Karpas-422 (cell line): ENCODE data around the gene MYCBP2. TPM values are rescaled to one million over a fixed set of nuclear protein-coding genes. Genes with fewer than 3 reads are reported as not detected.

Source experiments
- DNase-seq: peaks from one replicate; pipeline ENCODE4 v3.0.0-alpha.2; 2015
- H2AFZ ChIP-seq: fragments of 200-600 bp; sonication (generic); 2 replicates; pipeline ENCODE4 v1.6.1; 2014; ENCODE audit warnings: antibody characterized with exemption, low read length, mixed read lengths
- H3K27ac ChIP-seq: fragments of 200-600 bp; sonication (generic); 2 replicates; pipeline ENCODE4 v1.5.1; 2014; ENCODE audit warnings: mild to moderate bottlenecking, low read length, moderate library complexity
- H3K27me3 ChIP-seq: fragments of 200-600 bp; sonication (generic); 2 replicates; pipeline ENCODE4 v1.6.1; 2014; ENCODE audit warnings: low read length, mixed read lengths
- H3K36me3 ChIP-seq: fragments of 200-600 bp; sonication (generic); 2 replicates; pipeline ENCODE4 v1.6.1; 2014; ENCODE audit warnings: low read length, mixed read lengths; ENCODE audit not compliant: insufficient read depth
- H3K4me1 ChIP-seq: fragments of 200-600 bp; sonication (generic); 2 replicates; pipeline ENCODE4 v1.6.1; 2014; ENCODE audit warnings: mild to moderate bottlenecking, low read length, mixed read lengths
- H3K4me2 ChIP-seq: fragments of 200-600 bp; sonication (generic); 2 replicates; pipeline ENCODE4 v1.6.1; 2014; ENCODE audit warnings: low read length, low read depth, mild to moderate bottlenecking; ENCODE audit not compliant: poor library complexity, severe bottlenecking
- H3K4me3 ChIP-seq: fragments of 200-600 bp; sonication (generic); 2 replicates; pipeline ENCODE4 v1.5.1; 2014; ENCODE audit warnings: mild to moderate bottlenecking, antibody characterized with exemption, low read length, mixed read lengths
- H3K79me2 ChIP-seq: fragments of 200-600 bp; sonication (generic); 2 replicates; pipeline ENCODE4 v1.6.1; 2014; ENCODE audit warnings: mild to moderate bottlenecking, low read length, mixed read lengths
- H3K9ac ChIP-seq: fragments of 200-600 bp; sonication (generic); 2 replicates; pipeline ENCODE4 v1.6.0; 2014; ENCODE audit warnings: low read length
- H3K9me2 ChIP-seq: fragments of 200-600 bp; sonication (generic), shearing (Covaris generic); replicated peaks from 2 replicates; pipeline ENCODE4 v1.6.0; 2014; ENCODE audit warnings: mild to moderate bottlenecking, low read length, moderate library complexity; ENCODE audit not compliant: insufficient read depth
- H3K9me3 ChIP-seq: fragments of 300-700, 200-600 bp; sonication (generic); 2 replicates; pipeline ENCODE4 v1.6.1; 2014; ENCODE audit warnings: low read length, mixed read lengths
- H4K20me1 ChIP-seq: fragments of 200-600 bp; sonication (generic); 2 replicates; pipeline ENCODE4 v1.6.1; 2014; ENCODE audit warnings: mild to moderate bottlenecking, antibody characterized with exemption, low read length, low read depth; ENCODE audit not compliant: insufficient read depth
- total RNA-seq: library from RNA; depleted of rRNA; stranded (reverse); fragments of >200 nt; shearing (Covaris generic); gene quantifications from 2 replicates; pipeline ENCODE4 v1.2.3, GENCODE V29; 2014; ENCODE audit warnings: low replicate concordance

The MYCBP2 gene
- total RNA-seq, 1 experiment from 2014 or later = 188 TPM

DNA sequence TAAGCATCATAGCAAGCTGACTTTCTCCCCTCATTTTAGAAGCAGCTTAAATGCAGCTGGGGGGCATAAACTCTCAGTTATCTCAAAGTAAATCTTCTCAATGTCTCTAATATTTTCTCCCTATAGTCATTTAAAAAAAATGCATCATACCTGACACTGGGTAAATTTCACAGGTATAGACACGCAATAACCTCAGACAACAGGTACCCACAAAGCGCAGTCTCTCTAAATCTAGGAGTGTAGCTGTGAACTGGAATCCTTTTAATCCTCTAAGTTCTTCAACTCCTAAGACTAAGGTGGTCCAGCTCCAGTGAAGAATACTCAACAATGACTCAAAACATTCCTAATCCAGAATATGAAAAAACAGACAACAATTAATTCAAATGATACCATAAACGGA, 141.2 kb downstream of the MYCBP2 start:
- H3K4me2 ChIP-seq = no peak overlapping the region
- peaks cover 4% of the 10 kb centered on the region; the same call in 1 of the 2 replicates for H3K79me2 ChIP-seq
- no peaks in the 10 kb centered on the region for H3K9me2 ChIP-seq
- H3K9ac ChIP-seq = no peak overlapping the region
- H3K4me3 ChIP-seq = no peak overlapping the region
- DNase-seq = no peak
- no peaks in the 10 kb centered on the region for H3K27me3 ChIP-seq
- H3K4me1 ChIP-seq = no peaks in the 10 kb centered on the region
- H3K36me3 ChIP-seq = peaks cover 58% of the 10 kb centered on the region
- no peak overlapping the region for H2AFZ ChIP-seq
- no peaks in the 10 kb centered on the region for H4K20me1 ChIP-seq
- no peak overlapping the region for H3K27ac ChIP-seq
- H3K9me3 ChIP-seq = no peaks in the 10 kb centered on the region

DNA sequence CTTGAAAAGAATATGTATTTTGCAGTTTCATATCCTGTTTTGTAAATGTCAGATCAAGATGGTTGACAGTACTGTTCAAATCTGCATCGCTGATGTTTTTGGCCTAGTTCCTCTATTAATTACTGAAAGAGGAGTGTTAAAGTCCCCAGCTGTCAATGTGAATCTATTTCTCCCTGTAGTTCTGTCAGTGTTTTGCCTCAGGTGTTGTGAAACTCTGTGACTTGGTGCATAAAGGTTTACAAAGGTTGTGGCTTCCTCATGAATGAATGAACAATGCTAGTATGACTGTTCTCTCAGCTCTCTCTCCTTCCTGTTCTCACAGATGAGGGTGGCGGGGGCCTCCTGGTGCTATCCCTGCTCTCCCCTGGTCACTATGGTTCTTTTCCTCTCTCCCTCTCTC, 142.4 kb downstream of the MYCBP2 start:
- H3K27ac ChIP-seq = no peak overlapping the region

DNA sequence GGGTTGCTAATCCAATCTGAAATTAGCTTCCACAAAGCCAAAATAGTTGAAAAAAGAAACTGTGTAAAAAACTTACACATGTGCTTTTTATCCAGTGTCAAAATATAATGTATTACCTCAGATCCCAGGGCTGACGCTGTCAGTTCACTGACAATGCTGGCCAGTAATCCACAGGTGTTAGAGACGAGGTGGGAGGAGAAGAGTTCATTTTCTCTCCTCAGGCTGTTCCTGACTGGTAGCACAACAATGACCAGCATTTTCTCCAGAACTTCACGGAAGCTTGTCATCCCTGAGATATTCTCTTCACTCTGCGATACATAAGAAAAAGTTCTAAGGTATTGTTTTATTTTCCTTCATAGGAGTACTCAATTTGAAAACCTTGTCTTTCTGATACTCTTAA, 146.9 kb downstream of the MYCBP2 start:
- Histone ChIP-seq H3K4me3 (no peak overlapping the region), H4K20me1 (no peaks in the 10 kb centered on the region), H3K4me2 (no peak overlapping the region), H3K4me1 (no peaks in the 10 kb centered on the region), H3K9me3 (no peaks in the 10 kb centered on the region), H3K79me2 (no peaks in the 10 kb centered on the region), H3K36me3 (peaks cover 62% of the 10 kb centered on the region), H2AFZ (no peak overlapping the region), H3K9me2 (no peaks in the 10 kb centered on the region), H3K27me3 (no peaks in the 10 kb centered on the region), H3K27ac (no peak overlapping the region), H3K9ac (no peak overlapping the region)
- DNase-seq = no peak

More for the DNA sequence above, 142.4 kb downstream of the MYCBP2 start:
- Histone ChIP-seq H3K4me3 (no peak overlapping the region), H3K9ac (no peak overlapping the region), H3K4me2 (no peak overlapping the region), H3K36me3 (peaks cover 68% of the 10 kb centered on the region), H3K9me3 (no peaks in the 10 kb centered on the region), H3K9me2 (no peaks in the 10 kb centered on the region), H3K27me3 (no peaks in the 10 kb centered on the region), H3K79me2 (peaks cover 4% of the 10 kb centered on the region; the same call in 1 of the 2 replicates), H4K20me1 (no peaks in the 10 kb centered on the region), H2AFZ (no peak overlapping the region), H3K4me1 (no peaks in the 10 kb centered on the region)
- DNase-seq = no peak

DNA sequence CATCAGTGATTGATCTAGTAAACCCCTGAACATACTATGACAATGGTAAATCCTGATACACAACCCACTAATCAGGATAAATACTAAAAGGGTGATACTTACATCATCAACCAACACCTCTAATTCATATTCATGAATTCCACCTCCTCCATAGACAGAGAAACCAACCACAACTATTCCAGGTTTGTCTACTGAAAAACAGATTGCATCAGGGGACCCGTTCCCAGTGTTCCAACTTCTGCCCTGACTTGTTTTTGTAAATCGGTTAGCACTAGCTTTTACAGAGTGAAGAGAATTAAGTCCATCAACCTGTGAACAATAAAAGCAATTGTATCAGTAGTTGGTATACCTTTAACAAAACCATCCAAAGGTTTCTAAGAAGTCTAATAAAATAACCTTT, 149.2 kb downstream of the MYCBP2 start:
- Histone ChIP-seq H3K9me2 (no peaks in the 10 kb centered on the region), H3K27me3 (no peaks in the 10 kb centered on the region), H3K4me2 (no peak overlapping the region), H3K4me3 (no peak overlapping the region), H3K36me3 (peaks cover 57% of the 10 kb centered on the region), H4K20me1 (no peaks in the 10 kb centered on the region), H3K27ac (no peak overlapping the region), H2AFZ (no peak overlapping the region), H3K79me2 (no peaks in the 10 kb centered on the region), H3K4me1 (no peaks in the 10 kb centered on the region), H3K9me3 (no peaks in the 10 kb centered on the region), H3K9ac (no peak overlapping the region)
- DNase-seq = no peak

DNA sequence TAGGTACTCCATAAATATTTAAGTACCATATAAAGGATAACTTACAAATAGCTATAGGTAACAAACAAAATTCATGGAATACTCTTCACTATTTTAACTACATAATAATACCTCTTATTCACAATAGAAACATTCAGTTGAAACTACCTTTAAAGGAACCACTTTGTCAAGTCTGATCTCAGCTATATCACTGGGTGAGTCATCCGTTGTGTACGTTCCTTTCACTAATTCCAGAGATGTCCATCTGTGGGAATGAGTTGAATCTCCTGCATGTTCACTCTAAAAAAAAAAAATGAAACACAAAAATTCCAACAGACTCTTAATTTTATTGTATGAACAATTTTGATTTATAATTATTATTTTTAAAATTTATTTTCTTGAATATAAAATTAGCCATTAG, 150.5 kb downstream of the MYCBP2 start:
- no peak overlapping the region for H3K4me2 ChIP-seq
- no peaks in the 10 kb centered on the region for H3K4me1 ChIP-seq
- H3K79me2 ChIP-seq = no peaks in the 10 kb centered on the region
- no peak overlapping the region for H3K9ac ChIP-seq
- H3K27ac ChIP-seq = no peak overlapping the region
- peaks cover 57% of the 10 kb centered on the region for H3K36me3 ChIP-seq
- DNase-seq = no peak
- H3K4me3 ChIP-seq = no peak overlapping the region
- no peaks in the 10 kb centered on the region for H3K27me3 ChIP-seq
- no peaks in the 10 kb centered on the region for H4K20me1 ChIP-seq
- no peaks in the 10 kb centered on the region for H3K9me2 ChIP-seq
- H3K9me3 ChIP-seq = no peaks in the 10 kb centered on the region
- H2AFZ ChIP-seq = no peak overlapping the region

DNA sequence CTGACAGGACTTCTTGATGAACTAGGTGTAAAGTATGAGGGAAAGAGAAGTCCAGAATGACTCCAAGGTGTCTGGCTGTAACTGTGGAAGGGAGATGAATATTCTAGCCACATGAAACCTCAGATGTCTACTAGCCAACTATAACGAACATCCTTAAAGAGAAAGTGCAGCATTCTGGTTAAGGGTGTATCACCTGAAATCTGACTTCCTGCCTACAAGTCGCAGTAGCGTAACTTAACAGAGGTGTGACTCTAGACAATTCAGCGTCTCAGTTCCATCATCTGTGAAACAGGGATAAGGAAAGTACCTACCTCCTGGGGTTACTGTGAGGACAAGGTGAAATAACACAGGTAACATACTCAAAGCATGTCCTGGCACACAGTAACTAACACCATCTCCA, 154.2 kb downstream of the MYCBP2 start:
- Histone ChIP-seq H3K9ac (no peak overlapping the region), H3K79me2 (no peaks in the 10 kb centered on the region), H2AFZ (no peak overlapping the region), H3K27me3 (no peaks in the 10 kb centered on the region), H3K36me3 (peaks cover 43% of the 10 kb centered on the region), H3K4me3 (no peak overlapping the region), H4K20me1 (no peaks in the 10 kb centered on the region), H3K9me2 (no peaks in the 10 kb centered on the region), H3K9me3 (no peaks in the 10 kb centered on the region), H3K4me1 (no peaks in the 10 kb centered on the region), H3K27ac (no peak overlapping the region), H3K4me2 (no peak overlapping the region)
- no peak for DNase-seq

DNA sequence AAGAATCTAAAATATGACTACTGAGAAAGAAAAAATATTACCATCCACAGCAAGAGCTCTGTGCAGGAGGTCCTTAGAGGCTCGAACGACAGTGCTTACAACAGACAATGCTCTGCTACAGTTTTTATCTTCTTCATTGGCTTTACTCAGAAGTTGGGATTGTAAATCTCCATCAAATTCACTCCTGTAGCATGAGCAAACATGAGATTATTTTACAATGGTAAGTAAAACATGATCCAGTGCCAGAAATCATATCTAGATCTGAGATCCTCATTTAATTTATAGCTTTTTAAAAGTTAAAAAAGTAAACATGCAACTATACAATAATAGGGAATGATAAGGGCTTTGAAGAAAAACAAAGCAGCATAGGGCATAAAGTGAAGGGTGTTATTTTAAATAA, 155.4 kb downstream of the MYCBP2 start:
- Histone ChIP-seq H3K36me3 (peaks cover 37% of the 10 kb centered on the region), H3K9ac (no peak overlapping the region), H3K27ac (no peak overlapping the region), H3K27me3 (no peaks in the 10 kb centered on the region), H3K9me2 (no peaks in the 10 kb centered on the region), H3K4me2 (no peak overlapping the region), H2AFZ (no peak overlapping the region), H4K20me1 (no peaks in the 10 kb centered on the region), H3K79me2 (no peaks in the 10 kb centered on the region), H3K4me3 (no peak overlapping the region), H3K9me3 (no peaks in the 10 kb centered on the region), H3K4me1 (no peaks in the 10 kb centered on the region)
- no peak for DNase-seq

DNA sequence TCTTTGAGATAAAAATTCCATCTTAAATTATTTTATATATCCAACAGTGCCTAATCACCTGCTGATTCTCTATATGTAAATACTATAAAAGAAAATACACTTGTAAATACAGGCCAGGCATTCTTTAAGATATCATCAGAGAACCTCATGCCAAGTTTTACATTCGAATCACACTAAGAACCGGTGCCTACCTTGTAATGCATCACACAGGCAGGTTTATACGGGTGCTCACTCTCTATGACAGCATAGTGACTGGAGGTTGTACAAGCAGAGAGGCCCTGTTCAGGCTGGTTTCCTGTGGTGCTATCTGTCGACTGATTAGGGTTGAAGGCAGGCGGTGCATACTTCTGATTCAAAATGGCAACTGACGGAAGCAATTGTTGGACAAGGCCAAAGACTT, 158.7 kb downstream of the MYCBP2 start:
- no peaks in the 10 kb centered on the region for H3K4me1 ChIP-seq

DNA sequence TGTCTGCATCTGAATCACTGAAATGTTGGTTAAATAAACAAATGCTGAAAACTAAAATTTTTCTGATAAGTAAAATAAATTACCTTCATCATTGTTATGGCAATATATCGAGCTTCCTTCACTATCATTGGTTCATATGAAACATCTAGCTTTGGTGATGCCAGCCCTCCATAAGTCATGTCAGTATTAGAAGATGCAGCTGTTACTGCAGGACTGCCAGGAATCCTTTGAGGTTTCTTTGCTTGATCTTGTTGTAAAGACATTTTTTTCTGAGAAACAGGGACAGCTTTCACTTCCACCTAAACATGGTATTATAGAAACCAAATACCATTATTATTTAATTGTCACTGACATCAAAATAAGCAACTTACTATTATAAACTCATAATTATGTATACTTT, 176.2 kb downstream of the MYCBP2 start:
- H3K36me3 ChIP-seq = peaks cover 47% of the 10 kb centered on the region

More for the DNA sequence above, 158.7 kb downstream of the MYCBP2 start:
- Histone ChIP-seq H3K36me3 (peaks cover 56% of the 10 kb centered on the region), H3K9me2 (no peaks in the 10 kb centered on the region), H3K4me3 (no peak overlapping the region), H3K9me3 (no peaks in the 10 kb centered on the region), H3K79me2 (no peaks in the 10 kb centered on the region), H2AFZ (no peak overlapping the region), H4K20me1 (no peaks in the 10 kb centered on the region), H3K9ac (no peak overlapping the region), H3K27me3 (no peaks in the 10 kb centered on the region), H3K27ac (no peak overlapping the region), H3K4me2 (no peak overlapping the region)
- no peak for DNase-seq

More for the DNA sequence above, 176.2 kb downstream of the MYCBP2 start:
- Histone ChIP-seq H2AFZ (no peak overlapping the region), H3K9me3 (no peaks in the 10 kb centered on the region), H3K9me2 (no peaks in the 10 kb centered on the region), H3K27ac (no peak overlapping the region), H3K4me2 (no peak overlapping the region), H3K9ac (no peak overlapping the region), H3K27me3 (no peaks in the 10 kb centered on the region), H3K4me1 (no peaks in the 10 kb centered on the region), H3K4me3 (no peak overlapping the region), H3K79me2 (peaks cover 20% of the 10 kb centered on the region), H4K20me1 (no peaks in the 10 kb centered on the region)
- DNase-seq = no peak
